ENCODE data around the gene TACC2. TPM values are rescaled to one million over a fixed set of nuclear protein-coding genes. Genes with fewer than 3 reads are reported as not detected.

TACC2 gene
- total RNA-seq, 4 donors from 2014 or later: 206 to 606 (median 261) TPM

- H3K4me1 ChIP-seq: peaks cover 44% of the 10 kb centered on the region
These were observed 143.4 kb downstream of the TACC2 start for GRCh38 chr10:122132331-122132755.

GRCh38 chr10:122132882-122133565 lies 144.1 kb downstream of the TACC2 start:
- Histone ChIP-seq H3K4me1 (peaks cover 37% of the 10 kb centered on the region), H3K4me3 (no peak overlapping the region), H3K36me3 (peaks cover 36% of the 10 kb centered on the region), H3K27me3 (no peaks in the 10 kb centered on the region), H3K27ac (no peak overlapping the region), H3K9me3 (no peaks in the 10 kb centered on the region)
- WGBS: 62% methylated on average over 12 of the region's 12 CpGs
- TF ChIP-seq CTCF (IDR thresholded peaks at IDR 0.05) (no peak), POLR2A (IDR thresholded peaks at IDR 0.05) (no peak), POLR2AphosphoS5 (IDR thresholded peaks at IDR 0.05) (no peak), EP300 (IDR thresholded peaks at IDR 0.05) (no peak)
- no peak for DNase-seq (ENCODE audit: low spot score in 2 of 2)

More at GRCh38 chr10:122132331-122132755, 143.4 kb downstream of the TACC2 start:
- Histone ChIP-seq H3K9me3 (no peaks in the 10 kb centered on the region), H3K36me3 (peaks cover 29% of the 10 kb centered on the region), H3K4me3 (no peak overlapping the region), H3K27me3 (no peaks in the 10 kb centered on the region), H3K27ac (no peak overlapping the region)
- no peak for TF ChIP-seq POLR2AphosphoS5 (IDR thresholded peaks at IDR 0.05)
- no peak for TF ChIP-seq EP300 (IDR thresholded peaks at IDR 0.05)
- TF ChIP-seq CTCF (IDR thresholded peaks at IDR 0.05): no peak
- TF ChIP-seq POLR2A (IDR thresholded peaks at IDR 0.05): no peak
- no peak for DNase-seq (ENCODE audit: low spot score in 2 of 2)
- 67% methylated on average over 15 of the region's 15 CpGs for WGBS

- no peak for DNase-seq (ENCODE audit: low spot score in 2 of 2)
- Histone ChIP-seq H3K27ac (no peak overlapping the region), H3K4me3 (no peak overlapping the region), H3K9me3 (no peaks in the 10 kb centered on the region), H3K36me3 (peaks cover 36% of the 10 kb centered on the region), H3K27me3 (no peaks in the 10 kb centered on the region), H3K4me1 (peaks cover 48% of the 10 kb centered on the region)
- TF ChIP-seq POLR2A (IDR thresholded peaks at IDR 0.05) (no peak), CTCF (IDR thresholded peaks at IDR 0.05) (no peak), EP300 (IDR thresholded peaks at IDR 0.05) (no peak), POLR2AphosphoS5 (IDR thresholded peaks at IDR 0.05) (no peak)
- WGBS: 73% methylated on average over 13 of the region's 13 CpGs
These were observed 146.5 kb downstream of the TACC2 start for GRCh38 chr10:122135251-122136025.

- WGBS: 42% methylated on average over 16 of the region's 16 CpGs
- TF ChIP-seq CTCF (IDR thresholded peaks at IDR 0.05): no peak
- no peak for TF ChIP-seq EP300 (IDR thresholded peaks at IDR 0.05)
- no peak for TF ChIP-seq POLR2AphosphoS5 (IDR thresholded peaks at IDR 0.05)
- no peak for TF ChIP-seq POLR2A (IDR thresholded peaks at IDR 0.05)
- peaks cover 61% of the 10 kb centered on the region for H3K4me1 ChIP-seq
- H3K9me3 ChIP-seq: no peaks in the 10 kb centered on the region
- no peak for DNase-seq (ENCODE audit: low spot score in 2 of 2)
- H3K27me3 ChIP-seq: no peaks in the 10 kb centered on the region
- H3K27ac ChIP-seq: peak overlapping the region; percentile 4
- H3K36me3 ChIP-seq: peaks cover 27% of the 10 kb centered on the region
- no peak overlapping the region for H3K4me3 ChIP-seq
These were observed 150.1 kb downstream of the TACC2 start for GRCh38 chr10:122138831-122139625.

Measured in suprapubic skin (tissue), 4 donors.